GM19467 (cell line): ENCODE measurements around the gene PUSL1.
A peak's percentile ranks its signal among the peaks of the same experiment; 100 is the strongest.
"Not testable (repeated sequence)": the region's sequence is repeated elsewhere in the genome, so short reads cannot be mapped to it uniquely, and the experiment has no call there.

Experiments
- ATAC-seq: cut with Tn5 transposase; IDR thresholded peaks from one replicate; pipeline ENCODE4 v1.9.1; 2021; ENCODE audit warnings: mild to moderate bottlenecking, moderate library complexity; ENCODE audit not compliant: unreplicated experiment

The PUSL1 gene

GRCh38 chr1:1307261-1307922, 1.0 kb upstream of the PUSL1 start:
- peak; percentile 2 for ATAC-seq

GRCh38 chr1:1308756-1309250, 406 bp downstream of the PUSL1 start:
- peak; percentile 0 for ATAC-seq

GRCh38 chr1:1309251-1310108, 1.1 kb downstream of the PUSL1 start:
- no peak for ATAC-seq

GRCh38 chr1:1310109-1310385, 1.6 kb downstream of the PUSL1 start:
- ATAC-seq, result no peak

GRCh38 chr1:1310476-1311053, 2.2 kb downstream of the PUSL1 start:
- ATAC-seq, result no peak

GRCh38 chr1:1311107-1312104, 3.0 kb downstream of the PUSL1 start:
- no peak for ATAC-seq

- ATAC-seq, result no peak
Observed at GRCh38 chr1:1312450-1313314, 4.3 kb downstream of the PUSL1 start.

GRCh38 chr1:1313500-1314236, 5.3 kb downstream of the PUSL1 start:
- no peak for ATAC-seq

GRCh38 chr1:1314237-1314586, 5.8 kb downstream of the PUSL1 start:
- no peak for ATAC-seq

GRCh38 chr1:1314678-1315335, 6.4 kb downstream of the PUSL1 start:
- no peak for ATAC-seq

- no peak for ATAC-seq
Observed at GRCh38 chr1:1315435-1315954, 7.1 kb downstream of the PUSL1 start.

- ATAC-seq, result not testable (repeated sequence)
Observed at GRCh38 chr1:1316199-1316598, 7.8 kb downstream of the PUSL1 start.

- no peak for ATAC-seq
Observed at GRCh38 chr1:1317420-1317819, 9.0 kb downstream of the PUSL1 start.

- no peak for ATAC-seq
Observed at GRCh38 chr1:1318131-1318652, 9.8 kb downstream of the PUSL1 start.

- no peak for ATAC-seq
Observed at GRCh38 chr1:1318777-1319645, 10.6 kb downstream of the PUSL1 start.

- ATAC-seq, result no peak
Observed at GRCh38 chr1:1319646-1319941, 11.2 kb downstream of the PUSL1 start.

- no peak for ATAC-seq
Observed at GRCh38 chr1:1320666-1321448, 12.5 kb downstream of the PUSL1 start.
